ENCODE measurements around the gene KLK4.

DNA sequence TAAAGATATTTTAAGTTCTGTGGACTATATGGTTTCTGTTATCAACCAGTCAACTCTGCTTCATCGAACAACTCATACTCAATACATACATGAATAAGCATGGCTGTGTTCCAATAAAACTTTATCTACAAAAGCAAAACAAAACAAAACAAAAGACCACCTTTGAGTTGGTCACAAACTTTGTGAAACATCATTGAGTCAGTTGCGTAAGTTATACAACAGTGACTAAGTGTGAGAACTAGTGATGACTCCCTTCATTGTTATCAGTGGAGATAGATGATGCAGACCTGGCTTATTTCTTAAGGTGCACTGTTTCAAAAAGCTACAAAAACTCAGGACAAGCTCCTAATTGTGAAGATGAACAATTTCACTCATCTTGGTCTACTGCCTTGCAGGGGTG is 14.5 kb upstream of the KLK4 start:
- TF ChIP-seq CTCF (IDR thresholded peaks at IDR 0.05): no peak
- TF ChIP-seq POLR2A (IDR thresholded peaks at IDR 0.05): no peak
